Endothelial cell of umbilical vein (primary cell): ENCODE results near the gene TNFRSF8. TPM values are rescaled to one million over a fixed set of nuclear protein-coding genes. Genes with fewer than 3 reads are reported as not detected.

Source experiments
- BruUV-seq: library from RNA; stranded (reverse); fragments of 400-500 nt; replicated peaks from 2 replicates; lab custom pipeline; 2021; lab: Mats Ljungman, UMichigan
- CTCF ChIA-PET: fragments of 300-600, 350-600 bp; sonication (Branson Sonifier 250); formaldehyde crosslinking; loops from one replicate; lab custom pipeline; 2021; ENCODE audit warnings: antibody characterized with exemption, inconsistent platforms; lab: Charles Lee
- POLR2A ChIA-PET: fragments of 300-600, 350-600 bp; sonication (Branson Sonifier 250); formaldehyde crosslinking; loops from one replicate; lab custom pipeline; 2021; ENCODE audit warnings: antibody characterized with exemption, inconsistent platforms; lab: Charles Lee
- DNase-seq: peaks from one replicate; pipeline ENCODE4 v3.0.0-alpha.2; 2011; ENCODE audit warnings: low read depth, low spot score
- FAIRE-seq: peaks from 2 replicates; lab custom pipeline; 2011; peaks lifted over from hg19 to GRCh38; lab: Jason Lieb, UNC
- H2AFZ ChIP-seq: 2 replicates; pipeline ENCODE4 v1.6.0; 2012; ENCODE audit warnings: low read depth, low read length, control low read depth, inconsistent platforms
- H3K27ac ChIP-seq: 2 replicates; pipeline ENCODE4 v1.5.1; 2011; ENCODE audit warnings: low read depth, mild to moderate bottlenecking, control low read depth, low read length, moderate library complexity; ENCODE audit not compliant: insufficient read depth
- H3K27me3 ChIP-seq, 2 experiments: 2 replicates each; pipeline versions ENCODE4 v1.6.0 to v1.6.1; 2011; ENCODE audit warnings: low read length in 2 of 2, mixed read lengths in 1 of 2; ENCODE audit not compliant: control insufficient read depth in 2 of 2, insufficient read depth in 2 of 2
- H3K36me3 ChIP-seq, 2 experiments: 2 replicates in 1 of 2; 3 replicates in 1 of 2; pipeline ENCODE4 v1.5.1; 2011; ENCODE audit warnings: low read length in 2 of 2, mild to moderate bottlenecking in 1 of 2, moderate library complexity in 1 of 2; ENCODE audit not compliant: control insufficient read depth in 2 of 2, insufficient read depth in 2 of 2; ENCODE audit errors: extremely low read depth in 1 of 2
- H3K4me1 ChIP-seq: 3 replicates; pipeline ENCODE4 v1.5.1; 2011; ENCODE audit warnings: mild to moderate bottlenecking, low read length; ENCODE audit not compliant: control insufficient read depth, insufficient read depth; ENCODE audit errors: extremely low read depth
- H3K4me2 ChIP-seq: 2 replicates; pipeline ENCODE4 v1.6.1; 2011; ENCODE audit warnings: low read length, control low read depth, mixed read lengths; ENCODE audit not compliant: insufficient read depth
- H3K4me3 ChIP-seq, 3 experiments: fragments of 200-600 bp in 1 of 3; sonication (generic), shearing (Covaris generic) in 1 of 3; replicated peaks in 1 of 3; 2 replicates each; pipeline ENCODE4 v1.5.1; 2011 to 2016; ENCODE audit warnings: control low read depth in 3 of 3, low read length in 3 of 3, mild to moderate bottlenecking in 2 of 3, inconsistent platforms in 1 of 3, low read depth in 1 of 3, moderate library complexity in 1 of 3; ENCODE audit not compliant: insufficient read depth in 1 of 3
- H3K79me2 ChIP-seq: 2 replicates; pipeline ENCODE4 v1.6.0; 2012; ENCODE audit warnings: low read length, inconsistent platforms; ENCODE audit not compliant: control insufficient read depth, insufficient read depth
- H3K9ac ChIP-seq: replicated peaks from 2 replicates; pipeline ENCODE3; 2011; ENCODE audit warnings: low read length, control low read depth; ENCODE audit not compliant: insufficient read depth; ENCODE audit errors: extremely low read depth
- H3K9me1 ChIP-seq: replicated peaks from 3 replicates; pipeline ENCODE4 v1.6.0; 2011; ENCODE audit warnings: mild to moderate bottlenecking, low read length; ENCODE audit not compliant: control insufficient read depth, insufficient read depth; ENCODE audit errors: extremely low read depth
- H3K9me3 ChIP-seq: replicated peaks from 2 replicates; pipeline ENCODE4 v1.5.1; 2012; ENCODE audit warnings: low read length, inconsistent platforms; ENCODE audit not compliant: control insufficient read depth, insufficient read depth
- H4K20me1 ChIP-seq: replicated peaks from 2 replicates; pipeline ENCODE3; 2011; ENCODE audit warnings: mild to moderate bottlenecking, low read length; ENCODE audit not compliant: control insufficient read depth, insufficient read depth; ENCODE audit errors: extremely low read depth
- CTCF ChIP-seq, 2 donors: IDR thresholded peaks; 1 replicate in 1 of 2; 2 replicates in 1 of 2; pipeline ENCODE4 v1.5.1; 2011; ENCODE audit warnings: low read length in 2 of 2, mild to moderate bottlenecking in 2 of 2, moderate library complexity in 2 of 2, control low read depth in 1 of 2, inconsistent platforms in 1 of 2, low read depth in 1 of 2; ENCODE audit not compliant: insufficient read depth in 1 of 2; ENCODE audit errors: extremely low read depth in 1 of 2
- EZH2 ChIP-seq: IDR thresholded peaks from 2 replicates; pipeline ENCODE4 v1.6.1; 2012; ENCODE audit warnings: borderline replicate concordance, low read depth, mild to moderate bottlenecking, moderate library complexity, low read length, inconsistent platforms; ENCODE audit not compliant: severe bottlenecking
- FOS ChIP-seq: IDR thresholded peaks from 2 replicates; pipeline ENCODE4 v1.6.1; 2011; ENCODE audit warnings: mild to moderate bottlenecking, low read length, moderate library complexity, borderline replicate concordance; ENCODE audit not compliant: insufficient read depth
- GATA2 ChIP-seq: IDR thresholded peaks from 2 replicates; pipeline ENCODE4 v1.7.0; 2011; ENCODE audit warnings: low read depth, mild to moderate bottlenecking, moderate library complexity, mixed read lengths, low read length; ENCODE audit not compliant: insufficient read length, insufficient read depth
- JUN ChIP-seq: IDR thresholded peaks from 2 replicates; pipeline ENCODE4 v1.6.1; 2011; ENCODE audit warnings: borderline replicate concordance, low read depth; ENCODE audit not compliant: insufficient read length, insufficient read depth
- MYC ChIP-seq: IDR thresholded peaks from one replicate; pipeline ENCODE4 v1.6.1; 2011; ENCODE audit warnings: mild to moderate bottlenecking, low read depth, low read length
- POLR2A ChIP-seq: IDR thresholded peaks from 2 replicates; pipeline ENCODE4 v1.6.1; 2012; ENCODE audit warnings: low read depth, mild to moderate bottlenecking, control low read depth, low read length
- POLR2AphosphoS5 ChIP-seq: IDR thresholded peaks from 2 replicates; pipeline ENCODE4 v1.6.1; 2012; ENCODE audit warnings: low read depth, mild to moderate bottlenecking, control low read depth, low read length, moderate library complexity; ENCODE audit not compliant: insufficient read depth
- dilution Hi-C: fragments of 300-500 bp; cut with MboI; formaldehyde crosslinking; loops from one replicate; pipeline ENCODE4 v1.15.0; 2019; ENCODE audit warnings: low sequenced_read_pairs; ENCODE audit not compliant: extremely low pct_ligation_motif_present
- intact Hi-C: fragments of 100-400 bp; cut with micrococcal nuclease; formaldehyde crosslinking; loops from one replicate; pipeline ENCODE4 v1.10.0; 2022
- polyA plus RNA-seq, 4 experiments: library from polyadenylated mRNA; depleted of rRNA in 3 of 4; stranded (reverse) in 3 of 4; unstranded in 1 of 4; fragments of >200 nt; gene quantifications; 2 replicates each; pipeline versions ENCODE4 v1.2.1 to v1.2.3, GENCODE V29; 2011 to 2012; ENCODE audit warnings: missing spikeins in 1 of 4
- total RNA-seq: library from RNA; stranded (reverse); gene quantifications from 2 replicates; pipeline ENCODE4 v1.2.3, GENCODE V29; 2021
- TF ChIP-seq, protein P1 (sequence below): IDR thresholded peaks from 2 replicates; pipeline ENCODE4 v1.6.1; 2011; ENCODE audit not compliant: insufficient read depth, insufficient read length

Gene TNFRSF8
- total and polyA plus RNA-seq, 2 donors (not counting 3 experiments of a cell fraction or from before 2014, with no cell fraction given) = 0.47 TPM; not detected in 1

GRCh38 chr1:12038356-12039163 lies 24.5 kb upstream of the TNFRSF8 start:
- no peak for TF ChIP-seq POLR2AphosphoS5
- TF ChIP-seq, protein P1, sequence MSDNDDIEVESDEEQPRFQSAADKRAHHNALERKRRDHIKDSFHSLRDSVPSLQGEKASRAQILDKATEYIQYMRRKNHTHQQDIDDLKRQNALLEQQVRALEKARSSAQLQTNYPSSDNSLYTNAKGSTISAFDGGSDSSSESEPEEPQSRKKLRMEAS = no peak
- TF ChIP-seq JUN = no peak
- TF ChIP-seq FOS = no peak
- TF ChIP-seq EZH2 = no peak
- no peak for TF ChIP-seq MYC
- TF ChIP-seq CTCF (IDR thresholded peaks at IDR 0.05; ENCODE audit: extremely low read depth in 1 of 2, insufficient read depth in 1 of 2, low read depth in 1 of 2, low read length in 2 of 2) = no peak
- TF ChIP-seq GATA2 = no peak
- TF ChIP-seq POLR2A = no peak
- POLR2A ChIA-PET = no interaction called here
- H3K4me3 ChIP-seq = no peak overlapping the region
- no peaks in the 10 kb centered on the region for H4K20me1 ChIP-seq
- CTCF ChIA-PET = interaction anchor here (0.8 to 2.2 kb wide), 7 partner anchors 8 to 86 kb away, joined by 3 to 8 read pairs (median 4); partner anchors contain the start of gene MIIP
- H3K79me2 ChIP-seq = no peaks in the 10 kb centered on the region
- H3K27me3 ChIP-seq = no peaks in the 10 kb centered on the region
- no peak overlapping the region for H3K27ac ChIP-seq
- intact Hi-C loops (no loop called here), dilution Hi-C loops (no loop called here)
- no peak overlapping the region for H3K4me2 ChIP-seq
- no peaks in the 10 kb centered on the region for H3K36me3 ChIP-seq
- H3K9me1 ChIP-seq = no peaks in the 10 kb centered on the region
- H3K9me3 ChIP-seq = no peaks in the 10 kb centered on the region
- FAIRE-seq (no peak), DNase-seq (no peak)
- no peaks in the 10 kb centered on the region for H3K4me1 ChIP-seq
- no TSS peak for BruUV-seq
- no peak overlapping the region for H2AFZ ChIP-seq
- no peak overlapping the region for H3K9ac ChIP-seq
